ENCODE data around the gene P2RY4.
A peak's percentile ranks its signal among the peaks of the same experiment; 100 is the strongest.

The P2RY4 gene

DNA sequence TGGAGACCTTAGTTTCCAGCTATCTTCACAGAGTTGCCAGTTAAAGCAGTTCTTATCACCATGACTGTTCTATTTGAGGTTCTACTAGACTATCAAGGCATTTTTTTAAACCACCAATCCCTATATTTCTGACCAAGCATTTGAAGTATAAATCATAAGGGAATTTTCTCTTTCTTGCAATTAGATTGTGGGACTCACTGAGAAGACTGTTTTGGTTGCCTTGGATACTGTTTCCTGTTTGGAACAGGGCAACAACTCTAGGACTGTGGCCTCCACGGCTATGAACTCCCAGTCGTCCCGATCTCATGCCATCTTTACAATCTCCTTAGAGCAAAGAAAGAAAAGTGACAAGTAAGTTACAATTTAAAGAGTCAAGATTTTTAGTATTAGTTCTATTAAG is 41.7 kb upstream of the P2RY4 start (continued):
- TF ChIP-seq PPARA (CRISPR knock-in tag; IDR thresholded peaks at IDR 0.05; ENCODE audit: borderline replicate concordance) (no peak), TOX (CRISPR knock-in tag; IDR thresholded peaks at IDR 0.05; ENCODE audit: borderline replicate concordance) (no peak), ZNF8 (CRISPR knock-in tag; IDR thresholded peaks at IDR 0.05) (no peak), OSR1 (CRISPR knock-in tag; IDR thresholded peaks at IDR 0.05) (no peak)
- TF ChIP-seq, protein P1, sequence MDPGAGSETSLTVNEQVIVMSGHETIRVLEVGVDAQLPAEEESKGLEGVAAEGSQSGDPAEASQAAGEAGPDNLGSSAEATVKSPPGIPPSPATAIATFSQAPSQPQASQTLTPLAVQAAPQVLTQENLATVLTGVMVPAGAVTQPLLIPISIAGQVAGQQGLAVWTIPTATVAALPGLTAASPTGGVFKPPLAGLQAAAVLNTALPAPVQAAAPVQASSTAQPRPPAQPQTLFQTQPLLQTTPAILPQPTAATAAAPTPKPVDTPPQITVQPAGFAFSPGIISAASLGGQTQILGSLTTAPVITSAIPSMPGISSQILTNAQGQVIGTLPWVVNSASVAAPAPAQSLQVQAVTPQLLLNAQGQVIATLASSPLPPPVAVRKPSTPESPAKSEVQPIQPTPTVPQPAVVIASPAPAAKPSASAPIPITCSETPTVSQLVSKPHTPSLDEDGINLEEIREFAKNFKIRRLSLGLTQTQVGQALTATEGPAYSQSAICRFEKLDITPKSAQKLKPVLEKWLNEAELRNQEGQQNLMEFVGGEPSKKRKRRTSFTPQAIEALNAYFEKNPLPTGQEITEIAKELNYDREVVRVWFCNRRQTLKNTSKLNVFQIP (CRISPR knock-in tag; IDR thresholded peaks at IDR 0.05; ENCODE audit: borderline replicate concordance, low read depth): no peak

DNA sequence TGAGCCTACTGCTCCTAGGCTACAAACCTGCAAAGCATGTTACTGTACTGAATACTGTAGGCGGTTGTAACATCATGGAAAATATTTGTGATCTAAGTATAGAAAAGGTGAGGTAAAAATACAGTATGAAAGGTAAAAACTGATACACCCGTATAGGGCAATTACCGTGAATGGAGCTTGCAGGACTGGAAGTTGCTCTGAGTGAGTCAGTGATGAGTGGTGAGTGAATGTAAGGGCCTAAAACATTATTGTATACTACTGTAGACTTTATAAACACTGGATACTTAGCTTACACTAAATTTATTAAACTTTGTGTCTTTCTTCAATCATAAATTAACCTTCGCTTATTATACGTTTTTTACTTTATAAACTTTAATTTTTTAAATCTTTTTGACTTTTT is 33.6 kb upstream of the P2RY4 start:
- no peak for TF ChIP-seq RARB (CRISPR knock-in tag; IDR thresholded peaks at IDR 0.05)
- TF ChIP-seq, protein P1 (CRISPR knock-in tag; IDR thresholded peaks at IDR 0.05; ENCODE audit: borderline replicate concordance, low read depth): no peak
- TF ChIP-seq, protein P2, sequence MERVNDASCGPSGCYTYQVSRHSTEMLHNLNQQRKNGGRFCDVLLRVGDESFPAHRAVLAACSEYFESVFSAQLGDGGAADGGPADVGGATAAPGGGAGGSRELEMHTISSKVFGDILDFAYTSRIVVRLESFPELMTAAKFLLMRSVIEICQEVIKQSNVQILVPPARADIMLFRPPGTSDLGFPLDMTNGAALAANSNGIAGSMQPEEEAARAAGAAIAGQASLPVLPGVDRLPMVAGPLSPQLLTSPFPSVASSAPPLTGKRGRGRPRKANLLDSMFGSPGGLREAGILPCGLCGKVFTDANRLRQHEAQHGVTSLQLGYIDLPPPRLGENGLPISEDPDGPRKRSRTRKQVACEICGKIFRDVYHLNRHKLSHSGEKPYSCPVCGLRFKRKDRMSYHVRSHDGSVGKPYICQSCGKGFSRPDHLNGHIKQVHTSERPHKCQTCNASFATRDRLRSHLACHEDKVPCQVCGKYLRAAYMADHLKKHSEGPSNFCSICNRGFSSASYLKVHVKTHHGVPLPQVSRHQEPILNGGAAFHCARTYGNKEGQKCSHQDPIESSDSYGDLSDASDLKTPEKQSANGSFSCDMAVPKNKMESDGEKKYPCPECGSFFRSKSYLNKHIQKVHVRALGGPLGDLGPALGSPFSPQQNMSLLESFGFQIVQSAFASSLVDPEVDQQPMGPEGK (CRISPR knock-in tag; IDR thresholded peaks at IDR 0.05; ENCODE audit: borderline replicate concordance): no peak
- TF ChIP-seq, protein P3, sequence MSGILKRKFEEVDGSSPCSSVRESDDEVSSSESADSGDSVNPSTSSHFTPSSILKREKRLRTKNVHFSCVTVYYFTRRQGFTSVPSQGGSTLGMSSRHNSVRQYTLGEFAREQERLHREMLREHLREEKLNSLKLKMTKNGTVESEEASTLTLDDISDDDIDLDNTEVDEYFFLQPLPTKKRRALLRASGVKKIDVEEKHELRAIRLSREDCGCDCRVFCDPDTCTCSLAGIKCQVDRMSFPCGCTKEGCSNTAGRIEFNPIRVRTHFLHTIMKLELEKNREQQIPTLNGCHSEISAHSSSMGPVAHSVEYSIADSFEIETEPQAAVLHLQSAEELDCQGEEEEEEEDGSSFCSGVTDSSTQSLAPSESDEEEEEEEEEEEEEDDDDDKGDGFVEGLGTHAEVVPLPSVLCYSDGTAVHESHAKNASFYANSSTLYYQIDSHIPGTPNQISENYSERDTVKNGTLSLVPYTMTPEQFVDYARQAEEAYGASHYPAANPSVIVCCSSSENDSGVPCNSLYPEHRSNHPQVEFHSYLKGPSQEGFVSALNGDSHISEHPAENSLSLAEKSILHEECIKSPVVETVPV (CRISPR knock-in tag; IDR thresholded peaks at IDR 0.05): no peak
- TF ChIP-seq ZNF8 (CRISPR knock-in tag; IDR thresholded peaks at IDR 0.05): no peak
- no peak for TF ChIP-seq ISL1 (CRISPR knock-in tag; IDR thresholded peaks at IDR 0.05)
- no peak for TF ChIP-seq ESRRG (CRISPR knock-in tag; IDR thresholded peaks at IDR 0.05)
- TF ChIP-seq, protein P4, sequence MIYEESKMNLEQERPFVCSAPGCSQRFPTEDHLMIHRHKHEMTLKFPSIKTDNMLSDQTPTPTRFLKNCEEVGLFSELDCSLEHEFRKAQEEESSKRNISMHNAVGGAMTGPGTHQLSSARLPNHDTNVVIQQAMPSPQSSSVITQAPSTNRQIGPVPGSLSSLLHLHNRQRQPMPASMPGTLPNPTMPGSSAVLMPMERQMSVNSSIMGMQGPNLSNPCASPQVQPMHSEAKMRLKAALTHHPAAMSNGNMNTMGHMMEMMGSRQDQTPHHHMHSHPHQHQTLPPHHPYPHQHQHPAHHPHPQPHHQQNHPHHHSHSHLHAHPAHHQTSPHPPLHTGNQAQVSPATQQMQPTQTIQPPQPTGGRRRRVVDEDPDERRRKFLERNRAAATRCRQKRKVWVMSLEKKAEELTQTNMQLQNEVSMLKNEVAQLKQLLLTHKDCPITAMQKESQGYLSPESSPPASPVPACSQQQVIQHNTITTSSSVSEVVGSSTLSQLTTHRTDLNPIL (CRISPR knock-in tag; IDR thresholded peaks at IDR 0.05; ENCODE audit: low read depth): no peak
- no peak for TF ChIP-seq OSR1 (CRISPR knock-in tag; IDR thresholded peaks at IDR 0.05)
- no peak for ATAC-seq

DNA sequence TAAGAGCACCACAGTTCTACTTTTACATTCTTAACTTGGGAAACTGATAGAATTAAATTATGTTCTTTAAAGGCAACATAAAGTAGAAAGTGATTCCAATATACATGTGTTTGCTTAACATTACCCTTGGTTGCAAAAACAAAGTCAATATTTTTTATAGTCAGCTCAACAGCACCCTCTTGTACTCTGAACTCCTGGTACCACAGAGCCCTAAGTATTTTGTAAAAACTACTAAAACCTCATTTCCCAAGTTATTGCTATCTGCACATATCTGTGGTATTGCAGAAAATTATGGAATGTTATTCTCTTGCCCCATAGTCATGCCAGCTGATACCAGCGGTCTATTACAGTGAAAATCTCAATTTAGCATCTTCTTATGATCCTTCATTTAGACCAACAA is 32.8 kb upstream of the P2RY4 start:
- peak; percentile 5; the same call in 1 of the 3 replicates for ATAC-seq
- TF ChIP-seq ZFP3 (CRISPR knock-in tag; IDR thresholded peaks at IDR 0.05) (no peak), CSDC2 (CRISPR knock-in tag; IDR thresholded peaks at IDR 0.05) (no peak), SNAI2 (CRISPR knock-in tag; IDR thresholded peaks at IDR 0.05) (no peak), GLIS3 (CRISPR knock-in tag; IDR thresholded peaks at IDR 0.05) (no peak), ISL1 (CRISPR knock-in tag; IDR thresholded peaks at IDR 0.05) (no peak), PPARA (CRISPR knock-in tag; IDR thresholded peaks at IDR 0.05; ENCODE audit: borderline replicate concordance) (no peak), OSR1 (CRISPR knock-in tag; IDR thresholded peaks at IDR 0.05) (no peak), ZNF70 (CRISPR knock-in tag; IDR thresholded peaks at IDR 0.05) (no peak), ZNF565 (CRISPR knock-in tag; conservative IDR thresholded peaks at IDR 0.05; ENCODE audit: low read depth) (no peak), ZFP30 (CRISPR knock-in tag; IDR thresholded peaks at IDR 0.05) (no peak), ARNTL (CRISPR knock-in tag; IDR thresholded peaks at IDR 0.05; ENCODE audit: borderline replicate concordance, low read depth) (no peak), TOX (CRISPR knock-in tag; IDR thresholded peaks at IDR 0.05; ENCODE audit: borderline replicate concordance) (no peak), RARB (CRISPR knock-in tag; IDR thresholded peaks at IDR 0.05) (no peak), TCF4 (CRISPR knock-in tag; IDR thresholded peaks at IDR 0.05; ENCODE audit: borderline replicate concordance) (no peak)
- TF ChIP-seq, protein P3 (CRISPR knock-in tag; IDR thresholded peaks at IDR 0.05): no peak
- TF ChIP-seq, protein P1 (CRISPR knock-in tag; IDR thresholded peaks at IDR 0.05; ENCODE audit: borderline replicate concordance, low read depth): no peak
- TF ChIP-seq, protein P4 (CRISPR knock-in tag; IDR thresholded peaks at IDR 0.05; ENCODE audit: low read depth): no peak
- TF ChIP-seq, protein P2 (CRISPR knock-in tag; IDR thresholded peaks at IDR 0.05; ENCODE audit: borderline replicate concordance): no peak

Data from SK-N-SH treated with all-trans-retinoic acid at 6 μM for 48 hours (cell line).